Activated naive CD4-positive, alpha-beta T cell treated with anti-CD3 and anti-CD28 coated beads for 36 hours (primary cell): ENCODE results near the gene SCAMP4. TPM values are rescaled to one million over a fixed set of nuclear protein-coding genes. Genes with fewer than 3 reads are reported as not detected.

ENCODE experiments used
- CTCF ChIA-PET: fragments of 350-600 bp; sonication (Branson Sonifier 250); formaldehyde crosslinking; loops from one replicate; lab custom pipeline; 2021; ENCODE audit warnings: antibody characterized with exemption; lab: Charles Lee
- DNase-seq: peaks from one replicate; pipeline ENCODE4 v3.0.0-alpha.2; 2020
- H3K27ac Mint-ChIP-seq: one replicate; pipeline ENCODE4 v1.8.0; 2021; ENCODE audit warnings: mild to moderate bottlenecking, mixed read lengths
- H3K27me3 Mint-ChIP-seq: one replicate; pipeline ENCODE4 v1.8.0; 2021; ENCODE audit warnings: low read depth, mixed read lengths
- H3K36me3 Mint-ChIP-seq: one replicate; pipeline ENCODE4 v1.8.0; 2021; ENCODE audit warnings: low read depth, mixed read lengths
- H3K4me1 Mint-ChIP-seq: one replicate; pipeline ENCODE4 v1.8.0; 2021; ENCODE audit warnings: low read depth, mixed read lengths
- H3K4me3 Mint-ChIP-seq: one replicate; pipeline ENCODE4 v1.8.0; 2021; ENCODE audit warnings: mild to moderate bottlenecking, moderate library complexity, mixed read lengths
- H3K9me3 Mint-ChIP-seq: one replicate; pipeline ENCODE4 v1.8.0; 2021; ENCODE audit warnings: mixed read lengths
- intact Hi-C: fragments of 100-400 bp; cut with micrococcal nuclease; formaldehyde crosslinking; loops from one replicate; pipeline ENCODE4 v1.15.1; 2023
- total RNA-seq, 2 experiments: library from RNA; stranded (reverse); gene quantifications; one replicate each; pipeline ENCODE4 v1.2.3, GENCODE V29; 2021

SCAMP4 gene
- total RNA-seq, 2 experiments from 2014 or later: 12.1 to 14.5 TPM

- no peaks in the 10 kb centered on the region for H3K27me3 Mint-ChIP-seq
Measured at GRCh38 chr19:1947651-1948209, 42.5 kb downstream of the SCAMP4 start.

GRCh38 chr19:1949304-1950101 is 44.3 kb downstream of the SCAMP4 start:
- Mint-ChIP-seq H3K9me3 (no peaks in the 10 kb centered on the region), H3K4me1 (peaks cover 25% of the 10 kb centered on the region), H3K27me3 (no peaks in the 10 kb centered on the region), H3K36me3 (peaks cover 6% of the 10 kb centered on the region), H3K4me3 (no peak overlapping the region), H3K27ac (no peak overlapping the region)
- intact Hi-C loops: no loop called here
- CTCF ChIA-PET: no interaction called here
- DNase-seq: no peak

More at GRCh38 chr19:1947651-1948209, 42.5 kb downstream of the SCAMP4 start:
- Mint-ChIP-seq H3K36me3 (peaks cover 8% of the 10 kb centered on the region), H3K4me1 (peaks cover 38% of the 10 kb centered on the region), H3K27ac (no peak overlapping the region), H3K9me3 (no peaks in the 10 kb centered on the region), H3K4me3 (no peak overlapping the region)
- CTCF ChIA-PET: interaction anchor here (0.9 kb wide), 1 partner anchor 18 kb away, joined by 3 read pairs; no protein-coding TSS in a partner anchor
- no peak for DNase-seq
- intact Hi-C loops: no loop called here

GRCh38 chr19:1950640-1951039 is 45.4 kb downstream of the SCAMP4 start:
- Mint-ChIP-seq H3K4me1 (peaks cover 22% of the 10 kb centered on the region), H3K4me3 (no peak overlapping the region), H3K27ac (no peak overlapping the region), H3K27me3 (no peaks in the 10 kb centered on the region), H3K9me3 (no peaks in the 10 kb centered on the region), H3K36me3 (peaks cover 6% of the 10 kb centered on the region)
- CTCF ChIA-PET: no interaction called here
- no peak for DNase-seq
- intact Hi-C loops: no loop called here

GRCh38 chr19:1952635-1953034 is 47.4 kb downstream of the SCAMP4 start:
- Mint-ChIP-seq H3K4me1 (peaks cover 21% of the 10 kb centered on the region), H3K27ac (no peak overlapping the region), H3K4me3 (no peak overlapping the region), H3K27me3 (no peaks in the 10 kb centered on the region), H3K36me3 (peaks cover 4% of the 10 kb centered on the region), H3K9me3 (no peaks in the 10 kb centered on the region)
- CTCF ChIA-PET: no interaction called here
- DNase-seq: no peak
- intact Hi-C loops: no loop called here

- H3K4me1 Mint-ChIP-seq: peaks cover 21% of the 10 kb centered on the region
- CTCF ChIA-PET: no interaction called here
- intact Hi-C loops: no loop called here
Measured at GRCh38 chr19:1953037-1953436, 47.8 kb downstream of the SCAMP4 start.

GRCh38 chr19:1953441-1954094 is 48.4 kb downstream of the SCAMP4 start:
- Mint-ChIP-seq H3K9me3 (no peaks in the 10 kb centered on the region), H3K4me3 (no peak overlapping the region), H3K36me3 (peaks cover 4% of the 10 kb centered on the region), H3K4me1 (peaks cover 19% of the 10 kb centered on the region), H3K27me3 (no peaks in the 10 kb centered on the region), H3K27ac (no peak overlapping the region)
- no peak for DNase-seq
- CTCF ChIA-PET: no interaction called here
- intact Hi-C loops: no loop called here

More at GRCh38 chr19:1953037-1953436, 47.8 kb downstream of the SCAMP4 start:
- Mint-ChIP-seq H3K9me3 (no peaks in the 10 kb centered on the region), H3K36me3 (peaks cover 4% of the 10 kb centered on the region), H3K27ac (no peak overlapping the region), H3K4me3 (no peak overlapping the region), H3K27me3 (no peaks in the 10 kb centered on the region)
- no peak for DNase-seq

GRCh38 chr19:1954532-1954933 is 49.3 kb downstream of the SCAMP4 start:
- no peaks in the 10 kb centered on the region for H3K9me3 Mint-ChIP-seq
- peaks cover 16% of the 10 kb centered on the region for H3K4me1 Mint-ChIP-seq
- no peaks in the 10 kb centered on the region for H3K27me3 Mint-ChIP-seq
- CTCF ChIA-PET: no interaction called here
- no peak overlapping the region for H3K27ac Mint-ChIP-seq
- no peak for DNase-seq
- no peak overlapping the region for H3K4me3 Mint-ChIP-seq
- H3K36me3 Mint-ChIP-seq: peaks cover 2% of the 10 kb centered on the region
- intact Hi-C loops: no loop called here

GRCh38 chr19:1955171-1956121 is 50.2 kb downstream of the SCAMP4 start:
- no peak for DNase-seq
- Mint-ChIP-seq H3K4me3 (no peak overlapping the region), H3K27me3 (no peaks in the 10 kb centered on the region), H3K36me3 (peaks cover 2% of the 10 kb centered on the region), H3K27ac (no peak overlapping the region), H3K4me1 (peaks cover 12% of the 10 kb centered on the region), H3K9me3 (no peaks in the 10 kb centered on the region)
- CTCF ChIA-PET: interaction anchor here (0.6 to 1.4 kb wide), 2 partner anchors 10 to 113 kb away, joined by 3 to 4 read pairs; no protein-coding TSS in a partner anchor
- intact Hi-C loops: no loop called here

- H3K27ac Mint-ChIP-seq: no peak overlapping the region
- CTCF ChIA-PET: interaction anchor here (1.4 kb wide), 1 partner anchor 10 kb away, joined by 3 read pairs; no protein-coding TSS in a partner anchor
- peaks cover 9% of the 10 kb centered on the region for H3K4me1 Mint-ChIP-seq
- peaks cover 2% of the 10 kb centered on the region for H3K36me3 Mint-ChIP-seq
- no peaks in the 10 kb centered on the region for H3K9me3 Mint-ChIP-seq
- no peak overlapping the region for H3K4me3 Mint-ChIP-seq
- no peaks in the 10 kb centered on the region for H3K27me3 Mint-ChIP-seq
- DNase-seq: no peak
- intact Hi-C loops: no loop called here
Measured at GRCh38 chr19:1956122-1956494, 50.9 kb downstream of the SCAMP4 start.

GRCh38 chr19:1956868-1957492 is 51.8 kb downstream of the SCAMP4 start:
- Mint-ChIP-seq H3K36me3 (peaks cover 2% of the 10 kb centered on the region), H3K9me3 (no peaks in the 10 kb centered on the region), H3K4me3 (no peak overlapping the region), H3K27me3 (no peaks in the 10 kb centered on the region), H3K27ac (no peak overlapping the region), H3K4me1 (peaks cover 6% of the 10 kb centered on the region)
- intact Hi-C loops: no loop called here
- CTCF ChIA-PET: interaction anchor here (1.4 kb wide), 1 partner anchor 11 kb away, joined by 3 read pairs; no protein-coding TSS in a partner anchor
- no peak for DNase-seq

GRCh38 chr19:1957562-1958248 is 52.5 kb downstream of the SCAMP4 start:
- H3K4me3 Mint-ChIP-seq: no peak overlapping the region
- intact Hi-C loops: no loop called here
- H3K9me3 Mint-ChIP-seq: no peaks in the 10 kb centered on the region
- DNase-seq: no peak
- CTCF ChIA-PET: no interaction called here
- H3K36me3 Mint-ChIP-seq: peaks cover 2% of the 10 kb centered on the region
- no peaks in the 10 kb centered on the region for H3K27me3 Mint-ChIP-seq
- H3K4me1 Mint-ChIP-seq: peaks cover 6% of the 10 kb centered on the region
- H3K27ac Mint-ChIP-seq: no peak overlapping the region
